Fibroblast of lung (primary cell): ENCODE results near the gene COL5A3. TPM values are rescaled to one million over a fixed set of nuclear protein-coding genes. Genes with fewer than 3 reads are reported as not detected.

Experiments used
- DNase-seq, 2 donors: peaks; one replicate each; pipeline versions ENCODE4 v3.0.0 to v3.0.0-alpha.2; 2010; ENCODE audit warnings: low read depth in 2 of 2
- H2AFZ ChIP-seq: 2 replicates; pipeline ENCODE4 v1.5.1; 2012; ENCODE audit warnings: low read length, control low read depth, inconsistent platforms
- H3K27ac ChIP-seq: 2 replicates; pipeline ENCODE4 v1.5.1; 2011; ENCODE audit warnings: low read length, control low read depth; ENCODE audit not compliant: insufficient read depth
- H3K27me3 ChIP-seq: 2 replicates; pipeline ENCODE4 v1.5.1; 2011; ENCODE audit warnings: mild to moderate bottlenecking, low read length; ENCODE audit not compliant: control insufficient read depth, insufficient read depth
- H3K36me3 ChIP-seq: 2 replicates; pipeline ENCODE4 v1.5.1; 2011; ENCODE audit warnings: low read length; ENCODE audit not compliant: control insufficient read depth, insufficient read depth
- H3K4me1 ChIP-seq: 2 replicates; pipeline ENCODE4 v1.5.1; 2011; ENCODE audit warnings: low read length; ENCODE audit not compliant: control insufficient read depth, insufficient read depth; ENCODE audit errors: extremely low read depth
- H3K4me2 ChIP-seq: 2 replicates; pipeline ENCODE4 v1.5.1; 2011; ENCODE audit warnings: low read length, control low read depth; ENCODE audit not compliant: insufficient read depth; ENCODE audit errors: extremely low read depth
- H3K4me3 ChIP-seq, 4 experiments: fragments of 200-600 bp in 1 of 4; sonication (generic) in 1 of 4; replicated peaks in 1 of 4; 2 replicates each; pipeline ENCODE4 v1.5.1; 2011 to 2016; ENCODE audit warnings: low read length in 4 of 4, low read depth in 3 of 4, mild to moderate bottlenecking in 3 of 4, control low read depth in 2 of 4, inconsistent platforms in 1 of 4, mixed read lengths in 1 of 4; ENCODE audit not compliant: insufficient read depth in 1 of 4; ENCODE audit errors: control extremely low read depth in 1 of 4
- H3K79me2 ChIP-seq: 2 replicates; pipeline ENCODE4 v1.5.1; 2012; ENCODE audit warnings: mild to moderate bottlenecking, low read length, inconsistent platforms; ENCODE audit not compliant: control insufficient read depth, insufficient read depth
- H3K9ac ChIP-seq: 2 replicates; pipeline ENCODE4 v1.5.1; 2011; ENCODE audit warnings: mild to moderate bottlenecking, low read length, control low read depth; ENCODE audit not compliant: insufficient read depth
- H3K9me3 ChIP-seq: 2 replicates; pipeline ENCODE4 v1.5.1; 2012; ENCODE audit warnings: low read depth, low read length; ENCODE audit not compliant: control insufficient read depth, insufficient read depth
- H4K20me1 ChIP-seq: 2 replicates; pipeline ENCODE4 v1.5.1; 2011; ENCODE audit warnings: low read length; ENCODE audit not compliant: control insufficient read depth, insufficient read depth; ENCODE audit errors: extremely low read depth
- EZH2 ChIP-seq: IDR thresholded peaks from 2 replicates; pipeline ENCODE4 v1.5.1; 2012; ENCODE audit warnings: low read length, control low read depth, mild to moderate bottlenecking; ENCODE audit errors: missing control alignments
- polyA plus RNA-seq, 2 donors: library from polyadenylated mRNA; depleted of rRNA in 1 of 2; stranded (reverse) in 1 of 2; unstranded in 1 of 2; fragments of >200 nt; gene quantifications; 2 replicates each; pipeline ENCODE4 v1.2.1, GENCODE V29; 2011 to 2012; ENCODE audit warnings: missing spikeins in 1 of 2
- total RNA-seq: library from RNA; depleted of rRNA; stranded (reverse); fragments of >200 nt; gene quantifications from 2 replicates; pipeline ENCODE4 v1.2.1, GENCODE V29; 2014
- TF ChIP-seq, protein P1 (sequence below), 2 donors: IDR thresholded peaks in 1 of 2; conservative IDR thresholded peaks in 1 of 2; 1 replicate in 1 of 2; 2 replicates in 1 of 2; pipeline ENCODE4 v1.5.1; 2011 to 2012; ENCODE audit warnings: low read length in 2 of 2, control low read depth in 1 of 2, inconsistent platforms in 1 of 2, low read depth in 1 of 2, mild to moderate bottlenecking in 1 of 2

The COL5A3 gene
- total and polyA plus RNA-seq, 2 donors (not counting 1 experiment from before 2014, with no cell fraction given), result 1.2 to 33.7 TPM

DNA sequence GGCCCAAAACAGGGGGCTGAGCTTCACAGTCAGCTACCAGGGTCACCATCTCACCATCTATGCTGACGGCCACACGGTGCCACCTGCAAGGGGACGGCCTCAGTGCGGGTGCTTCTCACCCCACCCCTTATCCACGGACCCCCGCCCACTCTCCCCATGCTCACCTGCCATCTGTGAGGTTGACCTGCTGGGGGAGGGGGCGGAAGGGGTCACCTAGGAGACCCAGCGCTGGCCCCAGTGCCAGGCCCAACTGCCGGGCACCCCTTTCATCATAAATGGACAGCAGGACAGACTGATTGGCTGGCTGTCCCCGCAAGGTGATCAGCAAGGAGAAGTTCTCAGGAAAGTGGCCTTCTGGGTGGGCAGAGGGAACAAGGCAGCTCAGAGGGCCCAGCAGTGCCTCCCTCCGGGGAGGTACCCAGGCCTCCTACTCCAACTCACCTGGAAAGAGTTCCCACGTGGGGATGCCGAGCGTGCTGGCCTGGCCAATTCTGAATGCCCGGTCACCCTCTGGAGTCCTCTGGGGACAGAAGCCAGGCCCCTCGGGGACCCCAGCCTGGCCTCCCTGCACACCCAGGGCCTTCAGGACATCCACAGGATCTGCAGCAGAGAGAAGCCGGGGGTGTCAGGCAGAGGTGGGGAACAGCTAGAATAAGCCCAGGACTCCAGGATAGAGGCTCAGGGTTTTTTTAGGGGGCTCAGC is 4.5 kb downstream of the COL5A3 start:
- H3K27me3 ChIP-seq, result no peaks in the 10 kb centered on the region
- peaks cover 2% of the 10 kb centered on the region for H3K79me2 ChIP-seq
- H3K36me3 ChIP-seq, result peaks cover 2% of the 10 kb centered on the region
- H4K20me1 ChIP-seq, result no peaks in the 10 kb centered on the region
- H2AFZ ChIP-seq, result no peak overlapping the region
- no peak for DNase-seq
- no peaks in the 10 kb centered on the region for H3K9me3 ChIP-seq
- no peak overlapping the region for H3K4me3 ChIP-seq
- TF ChIP-seq, protein P1, sequence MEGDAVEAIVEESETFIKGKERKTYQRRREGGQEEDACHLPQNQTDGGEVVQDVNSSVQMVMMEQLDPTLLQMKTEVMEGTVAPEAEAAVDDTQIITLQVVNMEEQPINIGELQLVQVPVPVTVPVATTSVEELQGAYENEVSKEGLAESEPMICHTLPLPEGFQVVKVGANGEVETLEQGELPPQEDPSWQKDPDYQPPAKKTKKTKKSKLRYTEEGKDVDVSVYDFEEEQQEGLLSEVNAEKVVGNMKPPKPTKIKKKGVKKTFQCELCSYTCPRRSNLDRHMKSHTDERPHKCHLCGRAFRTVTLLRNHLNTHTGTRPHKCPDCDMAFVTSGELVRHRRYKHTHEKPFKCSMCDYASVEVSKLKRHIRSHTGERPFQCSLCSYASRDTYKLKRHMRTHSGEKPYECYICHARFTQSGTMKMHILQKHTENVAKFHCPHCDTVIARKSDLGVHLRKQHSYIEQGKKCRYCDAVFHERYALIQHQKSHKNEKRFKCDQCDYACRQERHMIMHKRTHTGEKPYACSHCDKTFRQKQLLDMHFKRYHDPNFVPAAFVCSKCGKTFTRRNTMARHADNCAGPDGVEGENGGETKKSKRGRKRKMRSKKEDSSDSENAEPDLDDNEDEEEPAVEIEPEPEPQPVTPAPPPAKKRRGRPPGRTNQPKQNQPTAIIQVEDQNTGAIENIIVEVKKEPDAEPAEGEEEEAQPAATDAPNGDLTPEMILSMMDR (conservative IDR thresholded peaks at IDR 0.05 in 1 of 2, IDR thresholded peaks at IDR 0.05 in 1 of 2; ENCODE audit: low read depth in 1 of 2, low read length in 2 of 2), result no peak
- TF ChIP-seq EZH2, result no peak
- H3K4me2 ChIP-seq, result no peak overlapping the region
- H3K9ac ChIP-seq, result no peak overlapping the region
- H3K27ac ChIP-seq, result peak overlapping the region; percentile 34
- peaks cover 16% of the 10 kb centered on the region for H3K4me1 ChIP-seq

DNA sequence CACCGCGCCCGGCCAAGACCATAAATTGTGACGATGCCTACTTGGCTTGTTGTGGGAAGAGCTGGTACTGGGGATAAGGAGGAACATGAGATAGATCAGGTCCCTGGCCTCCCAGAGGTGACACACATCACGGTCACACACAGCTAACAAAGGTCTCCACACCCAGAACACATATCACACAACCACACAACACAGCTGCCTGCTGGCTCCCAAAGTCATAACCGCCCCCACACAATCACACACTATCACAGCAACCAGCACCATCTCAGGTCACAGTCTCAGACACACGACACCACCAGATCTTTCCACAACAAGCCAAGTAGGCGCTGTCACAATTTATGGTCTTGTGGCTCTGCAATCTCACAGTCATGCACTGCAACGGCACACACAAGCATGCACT is 5.7 kb downstream of the COL5A3 start:
- Histone ChIP-seq H3K9ac (no peak overlapping the region), H3K27me3 (no peaks in the 10 kb centered on the region), H3K4me1 (peaks cover 13% of the 10 kb centered on the region), H3K36me3 (peaks cover 2% of the 10 kb centered on the region), H3K27ac (no peak overlapping the region), H2AFZ (no peak overlapping the region), H4K20me1 (no peaks in the 10 kb centered on the region), H3K79me2 (no peaks in the 10 kb centered on the region), H3K9me3 (no peaks in the 10 kb centered on the region), H3K4me2 (no peak overlapping the region), H3K4me3 (no peak overlapping the region)
- no peak for DNase-seq
- TF ChIP-seq, protein P1 (conservative IDR thresholded peaks at IDR 0.05 in 1 of 2, IDR thresholded peaks at IDR 0.05 in 1 of 2; ENCODE audit: low read depth in 1 of 2, low read length in 2 of 2), result no peak
- TF ChIP-seq EZH2, result no peak

DNA sequence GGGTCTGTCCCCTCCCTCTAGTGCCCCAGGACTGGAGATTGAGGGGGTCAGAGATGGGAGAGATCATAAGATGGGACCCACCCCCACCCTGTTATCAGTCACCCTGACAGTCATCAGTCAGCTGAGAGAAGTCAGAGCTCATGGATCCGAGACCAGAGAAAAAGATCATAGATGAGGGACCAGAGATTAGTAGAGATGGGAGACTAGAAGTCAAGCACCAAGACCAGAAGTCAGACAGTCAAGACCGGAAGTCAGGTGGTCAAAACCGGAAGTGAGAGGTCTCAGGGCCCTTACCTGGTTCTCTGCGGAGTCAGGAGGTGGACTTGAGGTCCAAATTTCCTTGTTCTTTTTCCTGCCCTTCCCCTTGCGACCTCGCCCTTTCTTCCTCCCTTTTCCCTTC is 7.0 kb downstream of the COL5A3 start:
- Histone ChIP-seq H3K27ac (no peak overlapping the region), H4K20me1 (no peaks in the 10 kb centered on the region), H3K27me3 (no peaks in the 10 kb centered on the region), H3K36me3 (peaks cover 2% of the 10 kb centered on the region), H2AFZ (no peak overlapping the region), H3K4me1 (peaks cover 6% of the 10 kb centered on the region), H3K9ac (no peak overlapping the region), H3K79me2 (no peaks in the 10 kb centered on the region), H3K4me3 (no peak overlapping the region), H3K9me3 (no peaks in the 10 kb centered on the region), H3K4me2 (no peak overlapping the region)
- no peak for TF ChIP-seq EZH2
- TF ChIP-seq, protein P1 (conservative IDR thresholded peaks at IDR 0.05 in 1 of 2, IDR thresholded peaks at IDR 0.05 in 1 of 2; ENCODE audit: low read depth in 1 of 2, low read length in 2 of 2), result no peak
- DNase-seq, result no peak
